Measurements from ENCODE around the gene KATNIP.
"Not testable (repeated sequence)": the region's sequence is repeated elsewhere in the genome, so short reads cannot be mapped to it uniquely, and the experiment has no call there.

Gene KATNIP

GRCh38 chr16:27539120-27539519, 10.8 kb upstream of the KATNIP start:
- DNase-seq, result no peak

GRCh38 chr16:27539636-27540035, 10.3 kb upstream of the KATNIP start:
- DNase-seq, result no peak

GRCh38 chr16:27543801-27544200, 6.1 kb upstream of the KATNIP start:
- no peak for DNase-seq

GRCh38 chr16:27544671-27545070, 5.3 kb upstream of the KATNIP start:
- no peak for DNase-seq

DNA sequence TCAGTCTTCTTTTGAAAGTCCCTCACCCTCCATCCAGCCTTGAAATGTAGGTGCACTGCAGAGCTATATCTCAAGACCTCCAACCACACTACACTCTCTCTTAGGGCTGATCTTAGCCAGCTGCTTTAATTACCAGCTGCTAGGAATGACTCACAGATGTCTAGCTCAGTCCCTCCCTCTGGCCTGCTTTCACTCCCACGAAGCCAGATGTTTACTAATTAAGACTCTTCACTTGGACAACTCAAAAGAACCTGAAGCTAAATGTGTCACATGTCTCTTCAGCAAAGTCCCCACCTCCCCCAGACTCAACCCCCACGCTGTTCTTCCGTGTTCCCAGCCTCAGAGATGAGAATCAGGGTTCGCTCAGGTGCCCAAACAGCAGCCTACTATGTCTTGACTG, 2.8 kb upstream of the KATNIP start:
- DNase-seq, result peak in 1 of 2 experiments; percentile 1

DNA sequence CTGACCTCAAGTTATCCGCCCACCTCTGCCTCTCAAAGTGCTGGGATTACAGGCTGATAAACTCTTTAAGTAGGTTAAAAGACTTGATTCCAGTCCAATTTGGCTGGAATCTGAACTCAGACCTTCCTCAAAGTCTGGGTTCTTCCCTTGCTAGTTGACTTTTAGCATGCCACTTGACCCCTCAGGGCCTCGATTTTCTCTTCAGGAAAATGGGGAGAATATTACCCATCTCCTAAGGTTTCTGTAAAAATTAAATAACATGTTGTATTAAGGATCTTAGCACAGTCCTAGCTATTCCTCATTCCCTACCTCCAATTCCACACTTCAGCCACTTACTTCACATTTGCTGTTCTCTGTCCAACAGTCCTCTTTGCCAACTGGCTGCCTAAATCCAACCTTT, 2.1 kb upstream of the KATNIP start:
- no peak for DNase-seq

DNA sequence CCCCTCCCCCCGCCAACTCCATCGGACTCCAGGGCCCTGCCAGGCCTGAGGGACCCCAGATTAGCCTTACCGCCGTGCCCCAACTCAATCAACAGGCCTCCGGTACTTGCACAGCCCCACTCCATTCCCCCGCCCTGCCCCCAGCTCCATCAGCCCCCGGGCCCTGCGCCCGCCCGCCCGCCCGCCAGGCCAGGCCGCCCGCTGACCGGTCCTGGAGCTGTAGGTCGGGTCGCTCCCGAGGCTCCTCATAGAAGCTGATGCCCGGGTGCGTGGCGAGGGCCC, 539 bp upstream of the KATNIP start:
- DNase-seq, result no peak

- DNase-seq, result no peak
These were observed 607 bp downstream of the KATNIP start for GRCh38 chr16:27550582-27550920.

GRCh38 chr16:27551036-27551435, 1.1 kb downstream of the KATNIP start:
- DNase-seq, result no peak

DNA sequence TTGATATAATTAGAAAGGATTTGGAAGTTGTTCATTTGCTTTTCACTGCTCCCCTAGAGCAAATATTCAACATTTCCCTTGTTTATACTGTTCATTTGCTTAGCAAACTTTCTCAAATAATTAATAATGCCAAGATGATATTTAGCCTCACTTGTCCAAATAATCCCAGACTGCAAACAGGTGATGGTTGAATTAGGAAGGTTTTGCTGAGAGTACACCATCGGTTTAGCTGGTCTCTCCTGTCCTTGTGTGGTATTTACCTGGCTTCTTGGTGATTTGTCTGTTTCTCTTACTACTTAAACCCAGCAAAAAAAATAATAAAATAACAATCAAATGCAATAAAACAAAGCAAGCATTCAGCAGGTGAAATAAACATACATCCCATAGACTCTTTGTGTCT, 6.5 kb downstream of the KATNIP start:
- no peak for DNase-seq

DNA sequence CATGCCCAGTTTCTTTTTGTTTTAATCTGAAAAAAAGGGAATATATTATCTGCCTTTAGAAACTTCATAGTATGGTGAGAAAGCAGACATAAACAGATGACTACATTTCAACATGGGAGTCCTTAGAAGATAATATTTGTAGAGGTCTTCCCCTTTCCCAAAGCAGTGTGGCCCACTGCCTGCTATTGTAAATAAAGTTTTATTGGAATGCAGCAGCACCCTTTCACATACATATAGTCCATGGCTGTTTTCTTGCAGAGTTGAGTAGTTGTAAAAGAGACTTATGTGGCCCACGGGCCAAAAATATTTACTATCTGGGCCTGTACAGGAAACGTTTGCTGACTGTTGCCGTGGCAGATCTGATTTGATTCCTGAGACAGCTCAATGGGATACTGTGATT, 8.5 kb downstream of the KATNIP start:
- DNase-seq, result no peak

GRCh38 chr16:27558932-27559331, 9.0 kb downstream of the KATNIP start:
- no peak for DNase-seq

- DNase-seq, result no peak
These were observed 11.3 kb downstream of the KATNIP start for GRCh38 chr16:27561216-27561615.

DNA sequence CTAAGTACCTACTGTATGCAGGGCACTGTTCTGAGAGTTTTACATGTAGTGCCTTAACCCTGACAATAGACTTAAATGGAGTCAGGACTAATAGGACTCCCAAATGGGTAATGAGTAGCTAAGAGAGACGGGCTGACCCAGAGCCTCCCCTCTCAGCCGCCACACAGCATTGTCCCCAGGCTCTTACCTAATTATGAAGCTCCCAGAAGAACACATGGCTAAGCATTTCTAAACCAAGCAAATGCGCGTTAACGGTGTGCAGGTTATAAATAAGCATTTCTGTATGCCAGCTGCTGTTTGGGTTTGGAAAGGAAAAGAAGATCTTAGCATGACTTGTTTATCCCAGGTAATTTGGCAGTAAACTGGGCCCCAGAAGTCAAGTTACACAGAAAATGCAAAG, 14.3 kb downstream of the KATNIP start:
- no peak for DNase-seq

DNA sequence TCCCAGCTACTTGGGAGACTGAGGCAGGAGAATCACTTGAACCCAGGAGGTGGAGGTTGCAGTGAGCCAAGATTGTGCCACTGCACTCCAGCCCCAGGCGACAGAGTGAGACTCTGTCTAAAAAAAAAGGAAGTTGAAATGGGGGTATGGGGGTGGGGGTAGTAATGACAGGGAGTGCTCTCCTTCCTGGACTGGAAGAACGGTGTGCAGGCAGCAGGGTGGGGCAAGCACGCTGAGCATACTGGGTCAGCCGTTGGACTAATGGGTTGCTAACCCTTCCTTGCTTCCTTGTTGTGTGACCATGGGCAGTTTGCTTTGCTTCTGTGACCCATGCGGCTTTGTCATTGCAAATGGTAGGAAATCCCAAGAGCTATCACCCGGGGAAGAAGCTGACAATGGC, 16.5 kb downstream of the KATNIP start:
- peak in 1 of 2 experiments; percentile 29 for DNase-seq

DNA sequence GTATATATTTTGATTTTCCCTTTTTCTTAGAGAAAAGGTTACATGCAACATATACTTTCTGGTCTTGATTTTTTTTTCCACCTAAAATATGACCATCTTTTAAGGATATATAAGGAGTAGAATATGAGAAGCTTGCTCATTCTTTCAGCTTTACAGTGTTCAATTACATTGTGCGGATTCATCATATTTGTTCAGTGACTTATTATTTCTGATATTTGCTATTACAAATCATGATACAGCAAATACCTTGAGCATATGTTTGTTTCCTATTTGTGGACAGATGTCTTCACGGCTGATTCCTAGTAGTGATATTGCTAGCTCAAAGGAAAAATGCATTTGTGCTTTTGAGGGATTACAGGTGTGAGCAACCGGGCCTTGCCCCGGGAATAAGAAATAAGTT, 18.1 kb downstream of the KATNIP start:
- DNase-seq, result no peak

GRCh38 chr16:27570986-27571385, 21.0 kb downstream of the KATNIP start:
- DNase-seq, result not testable (repeated sequence)

GRCh38 chr16:27571433-27572326, 21.7 kb downstream of the KATNIP start:
- no peak for DNase-seq

DNA sequence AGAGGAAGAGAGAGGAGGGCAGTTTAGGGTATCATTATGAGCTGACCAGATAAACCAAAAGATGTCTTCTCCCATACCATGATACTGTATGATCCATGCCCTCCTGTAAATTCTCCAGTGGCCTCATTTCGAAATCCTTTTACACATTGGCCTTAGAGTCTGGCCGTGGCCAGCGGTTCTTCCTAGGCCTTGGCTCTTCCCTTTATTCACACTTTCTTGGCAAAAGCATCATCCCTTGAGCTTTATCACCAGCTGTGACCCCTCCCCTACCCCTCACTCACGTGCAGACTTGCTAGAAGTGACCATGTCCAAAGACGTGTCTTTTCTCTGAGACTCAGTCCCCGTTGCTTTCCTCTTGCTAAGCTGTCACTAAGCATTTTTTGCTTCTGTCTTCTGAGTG, 22.8 kb downstream of the KATNIP start:
- no peak for DNase-seq

DNA sequence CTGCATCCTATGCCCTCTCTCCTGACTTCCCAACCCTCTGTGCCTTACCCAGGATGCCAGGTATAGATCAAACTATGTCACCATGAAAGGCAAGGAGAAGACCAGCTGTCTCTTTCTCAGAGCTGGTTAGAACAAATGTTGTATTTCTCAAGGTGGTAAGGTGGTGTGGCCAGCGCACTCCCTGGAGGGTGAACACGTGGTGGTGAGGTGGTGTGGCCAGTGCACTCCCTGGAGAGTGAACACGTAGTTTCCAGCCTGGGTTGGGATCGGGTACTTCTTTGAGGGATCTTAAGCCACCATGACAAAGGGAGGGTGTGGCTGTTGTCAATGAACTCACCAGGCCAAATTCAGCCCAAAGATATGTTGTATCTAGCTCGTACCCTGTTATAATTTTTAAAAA, 26.8 kb downstream of the KATNIP start:
- DNase-seq, result no peak

- no peak for DNase-seq
These were observed 29.4 kb downstream of the KATNIP start for GRCh38 chr16:27579087-27579980.

DNA sequence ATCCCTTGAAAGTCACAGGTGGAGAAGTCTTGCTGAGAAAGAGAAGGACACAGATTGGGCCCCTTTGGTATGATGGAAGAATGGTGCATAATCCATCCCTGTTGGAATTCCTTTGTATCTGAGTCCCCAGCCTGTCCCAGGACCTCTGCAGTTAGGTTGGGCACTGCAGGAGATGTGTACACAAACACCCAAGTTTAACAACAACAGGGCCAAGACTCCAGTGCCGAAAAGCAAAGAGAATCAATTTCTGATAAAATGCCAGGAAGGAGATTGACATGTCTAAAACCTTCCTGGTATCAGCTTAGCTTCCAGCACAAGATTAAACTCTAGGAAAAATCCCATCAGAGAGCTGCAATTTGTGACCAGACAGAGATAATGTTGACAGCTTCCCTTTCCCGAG, 32.9 kb downstream of the KATNIP start:
- DNase-seq, result no peak

DNA sequence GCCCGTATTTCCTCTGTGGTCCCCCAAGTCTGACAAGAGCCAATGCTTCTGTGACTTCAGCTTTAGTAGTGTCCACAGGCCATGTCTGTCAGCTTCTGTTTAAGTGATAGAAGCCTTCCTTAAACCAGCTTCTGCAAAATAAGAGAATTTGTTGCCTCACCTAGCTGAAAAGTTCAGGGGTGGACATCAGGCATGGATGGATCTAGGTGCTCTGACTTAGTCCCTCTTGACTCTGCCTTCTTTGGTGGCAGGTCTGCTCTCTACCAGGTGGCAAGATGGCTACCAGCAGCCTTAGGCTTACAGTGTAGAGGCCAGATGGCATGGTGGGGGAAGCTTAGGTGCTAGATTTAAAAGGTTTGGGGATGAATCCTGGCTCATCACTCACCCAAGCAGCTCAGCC, 33.7 kb downstream of the KATNIP start:
- DNase-seq, result no peak

DNA sequence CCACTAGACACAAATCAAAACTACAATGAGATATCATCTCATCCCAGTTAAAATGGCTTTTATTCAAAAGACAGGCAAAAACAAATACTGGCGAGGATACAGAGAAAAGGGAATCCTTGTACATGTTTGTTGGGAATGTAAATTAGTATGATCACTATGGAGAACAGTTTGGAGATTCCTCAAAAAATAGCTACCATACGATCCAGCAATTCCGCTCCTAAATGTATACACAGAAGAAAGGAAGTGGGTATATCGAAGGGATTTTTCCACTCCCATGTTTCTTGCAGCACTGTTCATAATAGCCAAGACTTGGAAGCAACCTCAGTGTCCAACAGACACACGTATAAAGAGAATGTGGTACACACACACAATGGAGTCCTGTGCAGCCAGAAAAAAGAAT, 35.3 kb downstream of the KATNIP start:
- DNase-seq, result no peak
